ENCODE measurements around the gene TULP3.

TULP3 gene

GRCh38 chr12:2980630-2981029 lies 89.9 kb downstream of the TULP3 start:
- FAIRE-seq, result no peak
- no peak for TF ChIP-seq CTCF (IDR thresholded peaks at IDR 0.05; ENCODE audit: insufficient read depth, missing control alignments)
- DNase-seq (ENCODE audit: insufficient read length, low spot score), result no peak

GRCh38 chr12:2982361-2982760 lies 91.7 kb downstream of the TULP3 start:
- TF ChIP-seq CTCF (IDR thresholded peaks at IDR 0.05; ENCODE audit: insufficient read depth, missing control alignments), result no peak
- FAIRE-seq (no peak), DNase-seq (ENCODE audit: insufficient read length, low spot score) (no peak)

- no peak for TF ChIP-seq CTCF (IDR thresholded peaks at IDR 0.05; ENCODE audit: insufficient read depth, missing control alignments)
- no peak for DNase-seq (ENCODE audit: insufficient read length, low spot score)
- FAIRE-seq, result no peak
Observed at GRCh38 chr12:2984249-2984648, 93.6 kb downstream of the TULP3 start.

GRCh38 chr12:2984698-2985097 lies 94.0 kb downstream of the TULP3 start:
- FAIRE-seq (no peak), DNase-seq (ENCODE audit: insufficient read length, low spot score) (no peak)
- no peak for TF ChIP-seq CTCF (IDR thresholded peaks at IDR 0.05; ENCODE audit: insufficient read depth, missing control alignments)

GRCh38 chr12:2986876-2987275 lies 96.2 kb downstream of the TULP3 start:
- DNase-seq (ENCODE audit: insufficient read length, low spot score) (no peak), FAIRE-seq (no peak)
- TF ChIP-seq CTCF (IDR thresholded peaks at IDR 0.05; ENCODE audit: insufficient read depth, missing control alignments), result no peak

GRCh38 chr12:2988494-2988893 lies 97.8 kb downstream of the TULP3 start:
- TF ChIP-seq CTCF (IDR thresholded peaks at IDR 0.05; ENCODE audit: insufficient read depth, missing control alignments), result no peak
- no peak for FAIRE-seq

More at GRCh38 chr12:2988494-2988893, 97.8 kb downstream of the TULP3 start:
- DNase-seq (ENCODE audit: insufficient read length, low spot score), result no peak

All from D721Med (cell line).